SK-N-SH (cell line): ENCODE measurements around the gene RDX. TPM values are rescaled to one million over a fixed set of nuclear protein-coding genes. Genes with fewer than 3 reads are reported as not detected.

Experiments
- CTCF ChIA-PET: fragments of 300-600, 350-600 bp; formaldehyde crosslinking; extraction: SDS; loops from one replicate; lab custom pipeline; 2021; lab: Yijun Ruan, JAX
- POLR2A ChIA-PET: fragments of 350-600 bp; sonication (Branson Sonifier 250); formaldehyde crosslinking; extraction: SDS; loops from one replicate; lab custom pipeline; 2020; ENCODE audit warnings: antibody characterized with exemption, inconsistent platforms; lab: Yijun Ruan, JAX
- DNase-seq: peaks from one replicate; pipeline ENCODE4 v3.0.0; 2012
- H2AFZ ChIP-seq: fragments of 200-600 bp; sonication (generic); 2 replicates; pipeline ENCODE4 v1.8.1; 2016; ENCODE audit warnings: antibody characterized with exemption, mild to moderate bottlenecking, low read depth
- H3F3A ChIP-seq: fragments of 200-600 bp; sonication (generic); replicated peaks from 2 replicates; pipeline ENCODE3; 2016; ENCODE audit warnings: antibody characterized with exemption, mild to moderate bottlenecking; ENCODE audit not compliant: insufficient read depth
- H3K27ac ChIP-seq, 2 experiments: fragments of 200-500 bp in 1 of 2; fragments of 200-600 bp in 1 of 2; sonication (Bioruptor generic) in 1 of 2; sonication (generic), shearing (Covaris generic) in 1 of 2; 2 replicates each; pipeline versions ENCODE4 v1.5.1 to v1.6.1; 2014 to 2016; ENCODE audit warnings: low read depth in 2 of 2, inconsistent platforms in 1 of 2, low read length in 1 of 2, mild to moderate bottlenecking in 1 of 2, mixed read lengths in 1 of 2
- H3K27me3 ChIP-seq: fragments of 200-600 bp; sonication (generic), shearing (Covaris generic); 2 replicates; pipeline ENCODE4 v1.6.1; 2016; ENCODE audit warnings: mixed run types; ENCODE audit not compliant: insufficient read depth
- H3K36me3 ChIP-seq, 2 experiments: fragments of 200-500 bp in 1 of 2; fragments of 200-600 bp in 1 of 2; sonication (Bioruptor generic) in 1 of 2; sonication (generic) in 1 of 2; replicated peaks in 1 of 2; 2 replicates each; pipeline versions ENCODE3 to v1.5.1; 2014 to 2016; ENCODE audit warnings: low read length in 1 of 2, mild to moderate bottlenecking in 1 of 2; ENCODE audit not compliant: insufficient read depth in 2 of 2, control insufficient read depth in 1 of 2
- H3K4me1 ChIP-seq, 2 experiments: fragments of 200-500 bp in 1 of 2; fragments of 200-600 bp in 1 of 2; sonication (Bioruptor generic) in 1 of 2; sonication (generic), shearing (Covaris generic) in 1 of 2; 2 replicates each; pipeline versions ENCODE4 v1.5.1 to v1.6.1; 2014 to 2016; ENCODE audit warnings: low read depth in 1 of 2, low read length in 1 of 2, mixed run types in 1 of 2; ENCODE audit not compliant: insufficient read depth in 2 of 2, control insufficient read depth in 1 of 2
- H3K4me2 ChIP-seq: fragments of 200-600 bp; sonication (generic), shearing (Covaris generic); 2 replicates; pipeline ENCODE4 v1.6.1; 2017; ENCODE audit warnings: mixed run types
- H3K4me3 ChIP-seq, 2 experiments: fragments of 200-500 bp in 1 of 2; fragments of 200-600 bp in 1 of 2; sonication (Bioruptor generic) in 1 of 2; sonication (generic), shearing (Covaris generic) in 1 of 2; 2 replicates each; pipeline versions ENCODE4 v1.5.1 to v1.8.1; 2014 to 2016; ENCODE audit warnings: low read depth in 2 of 2, inconsistent platforms in 1 of 2, low read length in 1 of 2, mild to moderate bottlenecking in 1 of 2, mixed read lengths in 1 of 2, moderate library complexity in 1 of 2
- H3K79me2 ChIP-seq: fragments of 200-600 bp; sonication (generic); 2 replicates; pipeline ENCODE4 v1.8.1; 2017; ENCODE audit warnings: mild to moderate bottlenecking; ENCODE audit not compliant: insufficient read depth
- H3K9ac ChIP-seq: fragments of 200-600 bp; sonication (generic); 2 replicates; pipeline ENCODE4 v1.6.1; 2017; ENCODE audit warnings: mixed run types
- H3K9me2 ChIP-seq: fragments of 200-600 bp; sonication (generic); 2 replicates; pipeline ENCODE4 v1.6.1; 2017; ENCODE audit warnings: mixed run types
- H3K9me3 ChIP-seq: fragments of 200-600 bp; sonication (generic); 2 replicates; pipeline ENCODE4 v1.6.1; 2017; ENCODE audit warnings: mixed run types, mild to moderate bottlenecking, moderate library complexity
- H4K20me1 ChIP-seq: fragments of 200-600 bp; sonication (generic); 2 replicates; pipeline ENCODE4 v1.6.1; 2017; ENCODE audit warnings: mild to moderate bottlenecking, mixed run types; ENCODE audit not compliant: insufficient read depth
- CHD2 ChIP-seq: fragments of 150-350 bp; IDR thresholded peaks from 2 replicates; pipeline ENCODE4 v1.6.1; 2018; ENCODE audit warnings: low read length; ENCODE audit not compliant: partially characterized antibody
- ELF1 ChIP-seq: IDR thresholded peaks from 2 replicates; pipeline ENCODE4 v1.4.0; 2012
- EP300 ChIP-seq, 2 experiments: IDR thresholded peaks; 2 replicates each; pipeline versions ENCODE4 v1.4.0 to v1.6.1; 2012; ENCODE audit warnings: borderline replicate concordance in 1 of 2, low read depth in 1 of 2, low read length in 1 of 2
- FOSL2 ChIP-seq: IDR thresholded peaks from 2 replicates; pipeline ENCODE4 v1.4.0; 2012; ENCODE audit warnings: low read depth, mild to moderate bottlenecking, moderate library complexity, borderline replicate concordance
- FOXM1 ChIP-seq: IDR thresholded peaks from 2 replicates; pipeline ENCODE4 v1.4.0; 2012; ENCODE audit warnings: low read depth, mild to moderate bottlenecking
- JUND ChIP-seq: IDR thresholded peaks from 2 replicates; pipeline ENCODE4 v1.4.0; 2012
- NFIC ChIP-seq: IDR thresholded peaks from 2 replicates; pipeline ENCODE4 v1.4.0; 2012; ENCODE audit warnings: borderline replicate concordance
- RCOR1 ChIP-seq: fragments of 150-350 bp; IDR thresholded peaks from 2 replicates; pipeline ENCODE4 v1.6.1; 2017; ENCODE audit warnings: antibody characterized with exemption, low read length
- RFX5 ChIP-seq: IDR thresholded peaks from 2 replicates; pipeline ENCODE4 v1.6.1; 2012; ENCODE audit warnings: mild to moderate bottlenecking, improper control_type of control experiment, low read length
- RXRA ChIP-seq: IDR thresholded peaks from 2 replicates; pipeline ENCODE4 v1.4.0; 2012; ENCODE audit warnings: low read depth, mild to moderate bottlenecking, borderline replicate concordance
- TCF12 ChIP-seq: IDR thresholded peaks from 2 replicates; pipeline ENCODE4 v1.4.0; 2012
- WGBS: methylation state at CpG from one replicate; pipeline ENCODE4 v1.1.6; 2017; ENCODE audit warnings: low lambda C conversion rate; 5-methylcytosine and 5-hydroxymethylcytosine counted together
- polyA plus RNA-seq, 3 experiments: library from polyadenylated mRNA; depleted of rRNA; stranded (reverse); fragments of >200 nt; gene quantifications; 2 replicates each; pipeline ENCODE4 v1.2.3, GENCODE V29; 2012
- TF ChIP-seq, protein P1 (sequence below): IDR thresholded peaks from 2 replicates; pipeline ENCODE4 v1.6.1; 2012; ENCODE audit warnings: mild to moderate bottlenecking, low read depth, low read length, moderate library complexity
- TF ChIP-seq, protein P2 (sequence below): IDR thresholded peaks from 2 replicates; pipeline ENCODE4; 2012
- TF ChIP-seq, protein P3 (sequence below): IDR thresholded peaks from 2 replicates; pipeline ENCODE4 v1.4.0; 2012; ENCODE audit warnings: low read depth

RDX gene
- polyA plus RNA-seq, 1 of the 3 experiments (the other 2 are of a cell fraction): 29.4 TPM

DNA sequence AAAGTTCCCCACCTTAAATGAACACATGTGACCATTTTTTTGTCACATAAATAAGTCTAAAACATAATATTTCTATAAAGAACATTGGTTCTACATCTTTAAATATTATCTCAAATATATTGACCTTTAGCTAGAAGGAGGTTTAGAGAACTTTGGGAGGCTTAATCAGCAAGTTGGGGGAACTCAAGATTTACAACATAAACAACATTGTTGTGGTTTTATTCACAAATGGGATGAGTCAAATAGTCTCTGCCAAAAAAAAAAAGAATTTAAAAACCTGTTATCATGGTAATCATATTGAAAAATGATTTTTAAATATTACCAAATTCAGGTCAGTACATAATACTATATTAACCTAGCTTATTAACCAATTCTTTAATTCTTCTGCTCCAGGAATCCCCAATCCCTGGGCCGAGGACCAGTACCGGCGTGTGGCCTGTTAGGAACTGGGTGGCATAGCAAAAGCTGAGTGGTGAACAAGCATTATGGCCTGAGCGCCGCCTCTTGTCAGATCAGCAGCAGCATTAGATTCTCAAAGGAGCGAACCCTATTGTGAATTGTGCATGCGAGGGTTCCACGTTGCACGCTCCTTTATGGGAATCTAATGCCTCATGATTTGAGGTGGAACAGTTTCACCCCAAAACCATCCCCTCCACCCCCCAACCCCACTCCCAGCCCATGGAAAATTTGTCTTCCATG lies 98.2 kb downstream of the RDX start (continued):
- TF ChIP-seq, protein P1, sequence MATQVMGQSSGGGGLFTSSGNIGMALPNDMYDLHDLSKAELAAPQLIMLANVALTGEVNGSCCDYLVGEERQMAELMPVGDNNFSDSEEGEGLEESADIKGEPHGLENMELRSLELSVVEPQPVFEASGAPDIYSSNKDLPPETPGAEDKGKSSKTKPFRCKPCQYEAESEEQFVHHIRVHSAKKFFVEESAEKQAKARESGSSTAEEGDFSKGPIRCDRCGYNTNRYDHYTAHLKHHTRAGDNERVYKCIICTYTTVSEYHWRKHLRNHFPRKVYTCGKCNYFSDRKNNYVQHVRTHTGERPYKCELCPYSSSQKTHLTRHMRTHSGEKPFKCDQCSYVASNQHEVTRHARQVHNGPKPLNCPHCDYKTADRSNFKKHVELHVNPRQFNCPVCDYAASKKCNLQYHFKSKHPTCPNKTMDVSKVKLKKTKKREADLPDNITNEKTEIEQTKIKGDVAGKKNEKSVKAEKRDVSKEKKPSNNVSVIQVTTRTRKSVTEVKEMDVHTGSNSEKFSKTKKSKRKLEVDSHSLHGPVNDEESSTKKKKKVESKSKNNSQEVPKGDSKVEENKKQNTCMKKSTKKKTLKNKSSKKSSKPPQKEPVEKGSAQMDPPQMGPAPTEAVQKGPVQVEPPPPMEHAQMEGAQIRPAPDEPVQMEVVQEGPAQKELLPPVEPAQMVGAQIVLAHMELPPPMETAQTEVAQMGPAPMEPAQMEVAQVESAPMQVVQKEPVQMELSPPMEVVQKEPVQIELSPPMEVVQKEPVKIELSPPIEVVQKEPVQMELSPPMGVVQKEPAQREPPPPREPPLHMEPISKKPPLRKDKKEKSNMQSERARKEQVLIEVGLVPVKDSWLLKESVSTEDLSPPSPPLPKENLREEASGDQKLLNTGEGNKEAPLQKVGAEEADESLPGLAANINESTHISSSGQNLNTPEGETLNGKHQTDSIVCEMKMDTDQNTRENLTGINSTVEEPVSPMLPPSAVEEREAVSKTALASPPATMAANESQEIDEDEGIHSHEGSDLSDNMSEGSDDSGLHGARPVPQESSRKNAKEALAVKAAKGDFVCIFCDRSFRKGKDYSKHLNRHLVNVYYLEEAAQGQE: no peak
- no peak for TF ChIP-seq FOXM1

DNA sequence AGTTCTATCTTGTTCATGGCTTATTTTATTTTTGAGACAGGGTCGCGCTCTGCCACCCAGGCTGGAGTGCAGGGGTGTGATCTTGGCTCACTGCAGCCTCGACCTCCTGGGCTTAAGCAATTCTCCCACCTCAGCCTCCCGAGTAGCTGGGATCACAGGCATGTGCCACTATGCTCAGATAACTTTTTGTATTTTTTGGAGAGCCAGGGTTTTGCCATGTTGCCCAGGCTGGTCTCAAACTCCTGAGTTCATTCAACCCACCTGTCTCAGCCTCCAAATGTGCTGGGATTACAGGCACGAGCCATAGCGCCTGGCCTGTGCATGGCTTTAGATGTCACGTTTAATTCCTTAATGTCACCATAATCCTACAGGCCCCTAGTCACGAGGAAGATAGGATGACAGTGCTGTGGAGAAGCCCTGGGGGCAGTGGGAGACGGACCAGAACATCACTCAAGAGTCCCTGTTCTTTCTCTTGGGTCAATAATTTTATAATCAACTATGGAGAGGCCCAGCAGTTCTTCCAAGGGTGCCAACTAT lies 99.5 kb downstream of the RDX start:
- TF ChIP-seq RFX5 (no peak), NFIC (no peak), RCOR1 (no peak), FOSL2 (no peak), ELF1 (no peak)
- no peaks in the 10 kb centered on the region for H3K9me2 ChIP-seq
- DNase-seq: no peak
- H3K4me1 ChIP-seq: peaks cover 0 to 40% of the 10 kb centered on the region in 2 experiments; a peak in 1 of 4 replicates
- peaks cover 25% of the 10 kb centered on the region for H3F3A ChIP-seq
- no peak overlapping the region for H3K4me2 ChIP-seq
- H3K9me3 ChIP-seq: no peaks in the 10 kb centered on the region
- no peaks in the 10 kb centered on the region for H3K27me3 ChIP-seq
- H3K27ac ChIP-seq: no peak overlapping the region
- WGBS: 93% methylated on average over 9 of the region's 9 CpGs
- ChIA-PET CTCF (interaction anchor here (0.9 to 2.1 kb wide), 5 partner anchors 104 to 238 kb away, joined by 4 to 9 read pairs (median 6); partner anchors contain the start of gene ZC3H12C), POLR2A (no interaction called here)
- no peaks in the 10 kb centered on the region for H3K79me2 ChIP-seq
- no peak overlapping the region for H2AFZ ChIP-seq
- H4K20me1 ChIP-seq: no peaks in the 10 kb centered on the region
- no peaks in the 10 kb centered on the region for H3K36me3 ChIP-seq
- H3K9ac ChIP-seq: no peak overlapping the region
- no peak overlapping the region for H3K4me3 ChIP-seq

DNA sequence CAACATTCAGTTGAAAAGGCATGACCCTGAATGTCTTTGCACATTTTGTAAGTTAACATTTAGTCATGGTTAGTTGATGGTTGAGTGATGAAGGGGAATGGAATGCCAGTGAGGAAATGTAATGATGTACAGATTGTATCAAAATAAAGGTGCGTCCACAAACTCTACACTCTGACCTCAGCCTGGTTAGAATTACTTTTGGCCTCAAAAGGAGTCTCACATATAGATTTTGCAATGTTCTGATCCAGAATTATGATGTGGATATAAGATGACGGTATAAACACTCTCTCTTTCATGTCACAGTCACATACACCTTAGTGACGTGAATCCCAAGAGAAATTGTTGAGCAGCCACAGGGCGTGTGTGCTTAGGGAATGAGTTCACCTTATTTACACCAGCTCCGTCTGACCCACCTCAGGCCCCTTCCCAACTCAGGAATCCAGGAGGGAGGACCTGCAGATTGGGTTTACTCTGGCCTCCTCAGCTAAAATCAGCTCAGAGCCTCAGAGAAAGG lies 100.1 kb downstream of the RDX start:
- Histone ChIP-seq H3K27ac (peak overlapping the region in 1 of 2 experiments; percentile 37; a peak in 1 of 4 replicates), H3K4me2 (peak overlapping the region; percentile 59; the same call in 1 of the 2 replicates), H3K4me1 (peaks cover 0 to 40% of the 10 kb centered on the region in 2 experiments; a peak in 1 of 4 replicates), H4K20me1 (no peaks in the 10 kb centered on the region), H3K9me3 (no peaks in the 10 kb centered on the region), H3K9me2 (no peaks in the 10 kb centered on the region), H3K27me3 (no peaks in the 10 kb centered on the region), H3K9ac (no peak overlapping the region), H3F3A (peaks cover 25% of the 10 kb centered on the region), H3K36me3 (no peaks in the 10 kb centered on the region), H3K79me2 (no peaks in the 10 kb centered on the region), H3K4me3 (no peak overlapping the region), H2AFZ (no peak overlapping the region)
- ChIA-PET POLR2A (no interaction called here), CTCF (interaction anchor here (2.0 kb wide), 1 partner anchor 238 kb away, joined by 5 read pairs; no protein-coding TSS in a partner anchor)
- DNase-seq: no peak
- TF ChIP-seq TCF12 (peak; percentile 59), CHD2 (no peak), FOSL2 (peak; percentile 54; the same call in 1 of the 2 replicates), NFIC (peak; percentile 47; the same call in 1 of the 2 replicates), ELF1 (no peak), JUND (peak; percentile 53), RXRA (peak; percentile 44; the same call in 1 of the 2 replicates), EP300 (IDR thresholded peaks at IDR 0.05; ENCODE audit: borderline replicate concordance in 1 of 2, low read depth in 1 of 2, low read length in 1 of 2) (peak in 1 of 2 experiments; percentile 19; a peak in 1 of 4 replicates)
- TF ChIP-seq, protein P1: no peak
- TF ChIP-seq, protein P2, sequence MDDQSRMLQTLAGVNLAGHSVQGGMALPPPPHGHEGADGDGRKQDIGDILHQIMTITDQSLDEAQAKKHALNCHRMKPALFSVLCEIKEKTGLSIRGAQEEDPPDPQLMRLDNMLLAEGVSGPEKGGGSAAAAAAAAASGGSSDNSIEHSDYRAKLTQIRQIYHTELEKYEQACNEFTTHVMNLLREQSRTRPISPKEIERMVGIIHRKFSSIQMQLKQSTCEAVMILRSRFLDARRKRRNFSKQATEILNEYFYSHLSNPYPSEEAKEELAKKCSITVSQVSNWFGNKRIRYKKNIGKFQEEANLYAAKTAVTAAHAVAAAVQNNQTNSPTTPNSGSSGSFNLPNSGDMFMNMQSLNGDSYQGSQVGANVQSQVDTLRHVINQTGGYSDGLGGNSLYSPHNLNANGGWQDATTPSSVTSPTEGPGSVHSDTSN: peak; percentile 35; the same call in 1 of the 2 replicates
- TF ChIP-seq, protein P3, sequence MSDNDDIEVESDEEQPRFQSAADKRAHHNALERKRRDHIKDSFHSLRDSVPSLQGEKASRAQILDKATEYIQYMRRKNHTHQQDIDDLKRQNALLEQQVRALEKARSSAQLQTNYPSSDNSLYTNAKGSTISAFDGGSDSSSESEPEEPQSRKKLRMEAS: no peak
- WGBS: 68% methylated on average over 5 of the region's 5 CpGs
